Measurements from ENCODE around the gene FAM20A. TPM values are rescaled to one million over a fixed set of nuclear protein-coding genes. Genes with fewer than 3 reads are reported as not detected.

The FAM20A gene
- total and polyA plus RNA-seq, 4 donors, result 14.9 to 72.0 (median 58.6) TPM

- Histone ChIP-seq H3K9me3 (ENCODE audit: control insufficient read depth in 4 of 4, low read length in 3 of 4) (no peaks in the 10 kb centered on the region), H3K9ac (ENCODE audit: low read depth in 1 of 2, low read length in 2 of 2) (no peak overlapping the region), H3K4me1 (ENCODE audit: control insufficient read depth in 4 of 4, insufficient read depth in 4 of 4, low read length in 3 of 4) (peaks cover 12 to 60% (median 49%) of the 10 kb centered on the region in 4 donors), H3K36me3 (ENCODE audit: control insufficient read depth in 4 of 4, insufficient read depth in 3 of 4, low read depth in 1 of 4, low read length in 3 of 4) (peaks cover 0 to 8% (median 4%) of the 10 kb centered on the region in 4 donors), H3K4me3 (ENCODE audit: low read depth in 1 of 3, low read length in 3 of 3) (no peak overlapping the region), H3K27me3 (ENCODE audit: control insufficient read depth in 4 of 4, insufficient read depth in 4 of 4, low read length in 3 of 4) (no peaks in the 10 kb centered on the region), H3K27ac (ENCODE audit: low read depth in 1 of 2, low read length in 2 of 2) (no peak overlapping the region)
- 89% methylated on average over 2 of the region's 2 CpGs for WGBS
- TF ChIP-seq HNF4A (conservative IDR thresholded peaks at IDR 0.05) (no peak), SP1 (IDR thresholded peaks at IDR 0.05) (no peak), TAF1 (conservative IDR thresholded peaks at IDR 0.05) (no peak), GABPA (IDR thresholded peaks at IDR 0.05 in 1 of 2, conservative IDR thresholded peaks at IDR 0.05 in 1 of 2) (no peak), RAD21 (IDR thresholded peaks at IDR 0.05) (no peak), YY1 (IDR thresholded peaks at IDR 0.05) (no peak), REST (IDR thresholded peaks at IDR 0.05) (no peak), ZBTB33 (IDR thresholded peaks at IDR 0.05) (no peak), FOXA1 (IDR thresholded peaks at IDR 0.05) (no peak), MAX (IDR thresholded peaks at IDR 0.05) (no peak), HNF4G (IDR thresholded peaks at IDR 0.05) (no peak), JUND (IDR thresholded peaks at IDR 0.05) (no peak)
- no peak for DNase-seq (ENCODE audit: low spot score)
Observed at GRCh38 chr17:68592009-68592408, 9.2 kb downstream of the FAM20A start.

- 85% methylated on average over 12 of the region's 12 CpGs for whole genome bisulfite sequencing
- no peak overlapping the region for H3K27ac ChIP-seq (ENCODE audit: low read depth in 1 of 2, low read length in 2 of 2)
- TF ChIP-seq RXRA (IDR thresholded peaks at IDR 0.05) (no peak), CTCF (IDR thresholded peaks at IDR 0.05; ENCODE audit: low read depth, low read length, missing input control) (no peak), JUND (IDR thresholded peaks at IDR 0.05) (no peak), REST (IDR thresholded peaks at IDR 0.05) (no peak), RAD21 (IDR thresholded peaks at IDR 0.05) (no peak), FOXA1 (IDR thresholded peaks at IDR 0.05) (no peak), HNF4G (IDR thresholded peaks at IDR 0.05) (no peak), EGR1 (IDR thresholded peaks at IDR 0.05; ENCODE audit: low read depth in 2 of 2) (no peak), FOXA2 (IDR thresholded peaks at IDR 0.05) (no peak), ATF3 (IDR thresholded peaks at IDR 0.05) (no peak), YY1 (IDR thresholded peaks at IDR 0.05) (no peak), MAX (IDR thresholded peaks at IDR 0.05) (no peak), GABPA (IDR thresholded peaks at IDR 0.05 in 1 of 2, conservative IDR thresholded peaks at IDR 0.05 in 1 of 2) (no peak), TAF1 (conservative IDR thresholded peaks at IDR 0.05) (no peak)
- no peak overlapping the region for H3K4me3 ChIP-seq (ENCODE audit: low read depth in 1 of 3, low read length in 3 of 3)
- no peaks in the 10 kb centered on the region for H3K27me3 ChIP-seq (ENCODE audit: control insufficient read depth in 4 of 4, insufficient read depth in 4 of 4, low read length in 3 of 4)
- H3K9me3 ChIP-seq (ENCODE audit: control insufficient read depth in 4 of 4, low read length in 3 of 4), result no peaks in the 10 kb centered on the region
- peaks cover 0 to 8% (median 4%) of the 10 kb centered on the region in 4 donors for H3K36me3 ChIP-seq (ENCODE audit: control insufficient read depth in 4 of 4, insufficient read depth in 3 of 4, low read depth in 1 of 4, low read length in 3 of 4)
- DNase-seq (ENCODE audit: low spot score), result no peak
- no peak overlapping the region for H3K9ac ChIP-seq (ENCODE audit: low read depth in 1 of 2, low read length in 2 of 2)
- H3K4me1 ChIP-seq (ENCODE audit: control insufficient read depth in 4 of 4, insufficient read depth in 4 of 4, low read length in 3 of 4), result peaks cover 13 to 60% (median 49%) of the 10 kb centered on the region in 4 donors
Observed at GRCh38 chr17:68591583-68591982, 9.6 kb downstream of the FAM20A start.
